H7 (cell line): ENCODE data around the gene KCNIP3. TPM values are rescaled to one million over a fixed set of nuclear protein-coding genes. Genes with fewer than 3 reads are reported as not detected.
A peak's percentile ranks its signal among the peaks of the same experiment; 100 is the strongest.

Experiments
- DNase-seq: peaks from one replicate; pipeline ENCODE4 v3.0.0; 2012
- H3K27me3 ChIP-seq: 2 replicates; pipeline ENCODE4 v1.6.0; 2011; ENCODE audit warnings: mild to moderate bottlenecking, low read length; ENCODE audit not compliant: control insufficient read depth, insufficient read depth
- H3K36me3 ChIP-seq: replicated peaks from 2 replicates; pipeline ENCODE4 v1.5.1; 2011; ENCODE audit warnings: low read length; ENCODE audit not compliant: control insufficient read depth, insufficient read depth
- H3K4me3 ChIP-seq: 2 replicates; pipeline ENCODE4 v1.5.1; 2011; ENCODE audit warnings: low read depth, mild to moderate bottlenecking, control low read depth, low read length, moderate library complexity; ENCODE audit not compliant: insufficient read depth
- total RNA-seq: library from RNA; depleted of rRNA; stranded (reverse); fragments of >200 nt; shearing (Covaris generic); gene quantifications from 2 replicates; pipeline ENCODE4 v1.2.3, GENCODE V29; 2014

The KCNIP3 gene
- total RNA-seq, 1 experiment from 2014 or later: 3.2 TPM

GRCh38 chr2:95385570-95385984 is 88.4 kb downstream of the KCNIP3 start:
- peaks cover 4% of the 10 kb centered on the region; the same call in 1 of the 2 replicates for H3K27me3 ChIP-seq
- no peak overlapping the region for H3K4me3 ChIP-seq
- DNase-seq: peak; percentile 41
- H3K36me3 ChIP-seq: no peaks in the 10 kb centered on the region

GRCh38 chr2:95386031-95386430 is 88.9 kb downstream of the KCNIP3 start:
- H3K27me3 ChIP-seq: peaks cover 4% of the 10 kb centered on the region; the same call in 1 of the 2 replicates
- DNase-seq: no peak
- H3K36me3 ChIP-seq: no peaks in the 10 kb centered on the region
- no peak overlapping the region for H3K4me3 ChIP-seq

- Histone ChIP-seq H3K27me3 (peaks cover 4% of the 10 kb centered on the region; the same call in 1 of the 2 replicates), H3K4me3 (no peak overlapping the region), H3K36me3 (no peaks in the 10 kb centered on the region)
- no peak for DNase-seq
Measured at GRCh38 chr2:95387358-95387757, 90.2 kb downstream of the KCNIP3 start.

- H3K27me3 ChIP-seq: peaks cover 4% of the 10 kb centered on the region; the same call in 1 of the 2 replicates
- H3K4me3 ChIP-seq: no peak overlapping the region
- no peaks in the 10 kb centered on the region for H3K36me3 ChIP-seq
- DNase-seq: peak; percentile 15
Measured at GRCh38 chr2:95388091-95388692, 91.0 kb downstream of the KCNIP3 start.

- Histone ChIP-seq H3K4me3 (no peak overlapping the region), H3K36me3 (no peaks in the 10 kb centered on the region), H3K27me3 (peaks cover 4% of the 10 kb centered on the region; the same call in 1 of the 2 replicates)
- DNase-seq: no peak
Measured at GRCh38 chr2:95388856-95389244, 91.7 kb downstream of the KCNIP3 start.

GRCh38 chr2:95389245-95390119 is 92.3 kb downstream of the KCNIP3 start:
- Histone ChIP-seq H3K27me3 (peaks cover 4% of the 10 kb centered on the region; the same call in 1 of the 2 replicates), H3K4me3 (no peak overlapping the region), H3K36me3 (no peaks in the 10 kb centered on the region)
- peak; percentile 95 for DNase-seq

- no peak for DNase-seq
- Histone ChIP-seq H3K36me3 (no peaks in the 10 kb centered on the region), H3K27me3 (peaks cover 4% of the 10 kb centered on the region; the same call in 1 of the 2 replicates), H3K4me3 (no peak overlapping the region)
Measured at GRCh38 chr2:95390272-95390880, 93.2 kb downstream of the KCNIP3 start.

GRCh38 chr2:95390881-95391321 is 93.8 kb downstream of the KCNIP3 start:
- no peak overlapping the region for H3K4me3 ChIP-seq
- peaks cover 4% of the 10 kb centered on the region; the same call in 1 of the 2 replicates for H3K27me3 ChIP-seq
- no peaks in the 10 kb centered on the region for H3K36me3 ChIP-seq
- no peak for DNase-seq

GRCh38 chr2:95391641-95392310 is 94.6 kb downstream of the KCNIP3 start:
- no peaks in the 10 kb centered on the region for H3K36me3 ChIP-seq
- peak; percentile 18 for DNase-seq
- H3K4me3 ChIP-seq: no peak overlapping the region
- H3K27me3 ChIP-seq: peaks cover 4% of the 10 kb centered on the region; the same call in 1 of the 2 replicates

- peak; percentile 21 for DNase-seq
- peaks cover 4% of the 10 kb centered on the region; the same call in 1 of the 2 replicates for H3K27me3 ChIP-seq
- H3K36me3 ChIP-seq: no peaks in the 10 kb centered on the region
- no peak overlapping the region for H3K4me3 ChIP-seq
Measured at GRCh38 chr2:95392320-95392719, 95.2 kb downstream of the KCNIP3 start.

- Histone ChIP-seq H3K4me3 (no peak overlapping the region), H3K36me3 (no peaks in the 10 kb centered on the region), H3K27me3 (peaks cover 4% of the 10 kb centered on the region; the same call in 1 of the 2 replicates)
- peak; percentile 74 for DNase-seq
Measured at GRCh38 chr2:95392730-95393455, 95.7 kb downstream of the KCNIP3 start.

- H3K27me3 ChIP-seq: no peaks in the 10 kb centered on the region; the same call in 1 of the 2 replicates
- no peak for DNase-seq
- no peaks in the 10 kb centered on the region for H3K36me3 ChIP-seq
- H3K4me3 ChIP-seq: no peak overlapping the region
Measured at GRCh38 chr2:95393901-95394300, 96.8 kb downstream of the KCNIP3 start.

GRCh38 chr2:95399061-95399460 is 101.9 kb downstream of the KCNIP3 start:
- Histone ChIP-seq H3K4me3 (no peak overlapping the region), H3K36me3 (no peaks in the 10 kb centered on the region), H3K27me3 (no peaks in the 10 kb centered on the region; the same call in 1 of the 2 replicates)
- DNase-seq: no peak
